Measurements from ENCODE around the gene ICA1. TPM values are rescaled to one million over a fixed set of nuclear protein-coding genes. Genes with fewer than 3 reads are reported as not detected.

ICA1 gene
- total and polyA plus RNA-seq, 2 of the 13 experiments (the other 11 are each of a cell fraction or from before 2014, with no cell fraction given): 0.29 TPM; not detected in 1

DNA sequence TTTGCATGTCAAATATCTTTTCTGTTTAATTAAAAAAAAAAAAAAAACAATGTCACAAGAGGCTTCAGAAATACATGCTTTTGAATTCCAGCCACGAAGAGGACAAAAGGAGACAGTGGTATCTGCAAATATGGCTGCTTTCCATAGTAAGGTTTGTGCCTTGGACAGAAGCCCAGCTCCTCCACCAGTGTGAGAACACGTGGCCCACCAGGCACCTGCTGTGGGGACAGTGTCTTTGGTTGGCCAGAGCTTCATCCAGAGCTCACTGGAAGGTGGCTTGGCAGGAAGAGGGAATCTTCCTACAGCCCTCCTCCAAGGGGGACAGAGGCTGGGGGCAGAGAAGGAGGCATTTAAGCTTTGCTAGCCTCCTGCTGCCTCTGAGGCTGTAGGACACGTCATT is 148.8 kb downstream of the ICA1 start:
- H3K27me3 ChIP-seq (ENCODE audit: control insufficient read depth in 1 of 2, insufficient read depth in 2 of 2, low read length in 2 of 2): peaks cover 0 to 3% of the 10 kb centered on the region in 2 experiments; a peak in 1 of 5 replicates
- in situ Hi-C loops (cut with HindIII; ENCODE audit: extremely low pct_ligation_motif_present, low pct_unique_long_range_greater_than_20kb) (no loop called here), intact Hi-C loops (cut with micrococcal nuclease; ENCODE audit: unreplicated experiment) (no loop called here)
- H3K4me2 ChIP-seq (ENCODE audit: low read depth, low read length): no peak overlapping the region
- H3K4me3 ChIP-seq (replicated peaks in 1 of 3; ENCODE audit: insufficient read depth in 1 of 3, low read depth in 2 of 3, low read length in 3 of 3): no peak overlapping the region
- H3K27ac ChIP-seq (ENCODE audit: extremely low read length, insufficient read depth, low read length): no peak overlapping the region
- H3K79me2 ChIP-seq (ENCODE audit: insufficient read depth, low read length): no peaks in the 10 kb centered on the region
- H3K9me3 ChIP-seq (ENCODE audit: low read length): no peaks in the 10 kb centered on the region
- no peak overlapping the region for H3K9ac ChIP-seq (ENCODE audit: insufficient read depth, low read depth, low read length)
- DNase-seq (ENCODE audit: low spot score) (no peak), FAIRE-seq (no peak), ATAC-seq (no peak)
- ChIA-PET POLR2A (no interaction called here), CTCF (ENCODE audit: low intra/inter-chr PET ratio, low total read pairs) (no interaction called here)
- H3K36me3 ChIP-seq (replicated peaks in 1 of 2; ENCODE audit: control insufficient read depth in 1 of 2, insufficient read depth in 2 of 2, low read length in 2 of 2): no peaks in the 10 kb centered on the region
- WGBS (ENCODE audit: low lambda C conversion rate): 11% methylated on average over 2 of the region's 3 CpGs
- no peak overlapping the region for H2AFZ ChIP-seq (ENCODE audit: low read length)
- H3K4me1 ChIP-seq (ENCODE audit: insufficient read depth, low read length): no peaks in the 10 kb centered on the region
- BruUV-seq (replicated peaks): no TSS peak
- H4K20me1 ChIP-seq (ENCODE audit: insufficient read depth, low read length): no peaks in the 10 kb centered on the region
- TF ChIP-seq, protein P1, sequence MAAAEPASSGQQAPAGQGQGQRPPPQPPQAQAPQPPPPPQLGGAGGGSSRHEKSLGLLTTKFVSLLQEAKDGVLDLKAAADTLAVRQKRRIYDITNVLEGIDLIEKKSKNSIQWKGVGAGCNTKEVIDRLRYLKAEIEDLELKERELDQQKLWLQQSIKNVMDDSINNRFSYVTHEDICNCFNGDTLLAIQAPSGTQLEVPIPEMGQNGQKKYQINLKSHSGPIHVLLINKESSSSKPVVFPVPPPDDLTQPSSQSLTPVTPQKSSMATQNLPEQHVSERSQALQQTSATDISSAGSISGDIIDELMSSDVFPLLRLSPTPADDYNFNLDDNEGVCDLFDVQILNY (CRISPR knock-in tag; conservative IDR thresholded peaks at IDR 0.05): no peak
- no peak for TF ChIP-seq NFE2L2 (IDR thresholded peaks at IDR 0.05; ENCODE audit: low read length)
- TF ChIP-seq, protein P2, sequence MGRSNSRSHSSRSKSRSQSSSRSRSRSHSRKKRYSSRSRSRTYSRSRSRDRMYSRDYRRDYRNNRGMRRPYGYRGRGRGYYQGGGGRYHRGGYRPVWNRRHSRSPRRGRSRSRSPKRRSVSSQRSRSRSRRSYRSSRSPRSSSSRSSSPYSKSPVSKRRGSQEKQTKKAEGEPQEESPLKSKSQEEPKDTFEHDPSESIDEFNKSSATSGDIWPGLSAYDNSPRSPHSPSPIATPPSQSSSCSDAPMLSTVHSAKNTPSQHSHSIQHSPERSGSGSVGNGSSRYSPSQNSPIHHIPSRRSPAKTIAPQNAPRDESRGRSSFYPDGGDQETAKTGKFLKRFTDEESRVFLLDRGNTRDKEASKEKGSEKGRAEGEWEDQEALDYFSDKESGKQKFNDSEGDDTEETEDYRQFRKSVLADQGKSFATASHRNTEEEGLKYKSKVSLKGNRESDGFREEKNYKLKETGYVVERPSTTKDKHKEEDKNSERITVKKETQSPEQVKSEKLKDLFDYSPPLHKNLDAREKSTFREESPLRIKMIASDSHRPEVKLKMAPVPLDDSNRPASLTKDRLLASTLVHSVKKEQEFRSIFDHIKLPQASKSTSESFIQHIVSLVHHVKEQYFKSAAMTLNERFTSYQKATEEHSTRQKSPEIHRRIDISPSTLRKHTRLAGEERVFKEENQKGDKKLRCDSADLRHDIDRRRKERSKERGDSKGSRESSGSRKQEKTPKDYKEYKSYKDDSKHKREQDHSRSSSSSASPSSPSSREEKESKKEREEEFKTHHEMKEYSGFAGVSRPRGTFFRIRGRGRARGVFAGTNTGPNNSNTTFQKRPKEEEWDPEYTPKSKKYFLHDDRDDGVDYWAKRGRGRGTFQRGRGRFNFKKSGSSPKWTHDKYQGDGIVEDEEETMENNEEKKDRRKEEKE (IDR thresholded peaks at IDR 0.05): no peak
- no peak for TF ChIP-seq ATAD3A (CRISPR knock-in tag; IDR thresholded peaks at IDR 0.05)
- TF ChIP-seq NFIB (CRISPR knock-in tag; IDR thresholded peaks at IDR 0.05; ENCODE audit: borderline replicate concordance): no peak
- TF ChIP-seq, protein P3, sequence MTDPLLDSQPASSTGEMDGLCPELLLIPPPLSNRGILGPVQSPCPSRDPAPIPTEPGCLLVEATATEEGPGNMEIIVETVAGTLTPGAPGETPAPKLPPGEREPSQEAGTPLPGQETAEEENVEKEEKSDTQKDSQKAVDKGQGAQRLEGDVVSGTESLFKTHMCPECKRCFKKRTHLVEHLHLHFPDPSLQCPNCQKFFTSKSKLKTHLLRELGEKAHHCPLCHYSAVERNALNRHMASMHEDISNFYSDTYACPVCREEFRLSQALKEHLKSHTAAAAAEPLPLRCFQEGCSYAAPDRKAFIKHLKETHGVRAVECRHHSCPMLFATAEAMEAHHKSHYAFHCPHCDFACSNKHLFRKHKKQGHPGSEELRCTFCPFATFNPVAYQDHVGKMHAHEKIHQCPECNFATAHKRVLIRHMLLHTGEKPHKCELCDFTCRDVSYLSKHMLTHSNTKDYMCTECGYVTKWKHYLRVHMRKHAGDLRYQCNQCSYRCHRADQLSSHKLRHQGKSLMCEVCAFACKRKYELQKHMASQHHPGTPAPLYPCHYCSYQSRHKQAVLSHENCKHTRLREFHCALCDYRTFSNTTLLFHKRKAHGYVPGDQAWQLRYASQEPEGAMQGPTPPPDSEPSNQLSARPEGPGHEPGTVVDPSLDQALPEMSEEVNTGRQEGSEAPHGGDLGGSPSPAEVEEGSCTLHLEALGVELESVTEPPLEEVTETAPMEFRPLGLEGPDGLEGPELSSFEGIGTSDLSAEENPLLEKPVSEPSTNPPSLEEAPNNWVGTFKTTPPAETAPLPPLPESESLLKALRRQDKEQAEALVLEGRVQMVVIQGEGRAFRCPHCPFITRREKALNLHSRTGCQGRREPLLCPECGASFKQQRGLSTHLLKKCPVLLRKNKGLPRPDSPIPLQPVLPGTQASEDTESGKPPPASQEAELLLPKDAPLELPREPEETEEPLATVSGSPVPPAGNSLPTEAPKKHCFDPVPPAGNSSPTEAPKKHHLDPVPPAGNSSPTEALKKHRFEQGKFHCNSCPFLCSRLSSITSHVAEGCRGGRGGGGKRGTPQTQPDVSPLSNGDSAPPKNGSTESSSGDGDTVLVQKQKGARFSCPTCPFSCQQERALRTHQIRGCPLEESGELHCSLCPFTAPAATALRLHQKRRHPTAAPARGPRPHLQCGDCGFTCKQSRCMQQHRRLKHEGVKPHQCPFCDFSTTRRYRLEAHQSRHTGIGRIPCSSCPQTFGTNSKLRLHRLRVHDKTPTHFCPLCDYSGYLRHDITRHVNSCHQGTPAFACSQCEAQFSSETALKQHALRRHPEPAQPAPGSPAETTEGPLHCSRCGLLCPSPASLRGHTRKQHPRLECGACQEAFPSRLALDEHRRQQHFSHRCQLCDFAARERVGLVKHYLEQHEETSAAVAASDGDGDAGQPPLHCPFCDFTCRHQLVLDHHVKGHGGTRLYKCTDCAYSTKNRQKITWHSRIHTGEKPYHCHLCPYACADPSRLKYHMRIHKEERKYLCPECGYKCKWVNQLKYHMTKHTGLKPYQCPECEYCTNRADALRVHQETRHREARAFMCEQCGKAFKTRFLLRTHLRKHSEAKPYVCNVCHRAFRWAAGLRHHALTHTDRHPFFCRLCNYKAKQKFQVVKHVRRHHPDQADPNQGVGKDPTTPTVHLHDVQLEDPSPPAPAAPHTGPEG (CRISPR knock-in tag; IDR thresholded peaks at IDR 0.05): no peak
- TF ChIP-seq ZNF282 (IDR thresholded peaks at IDR 0.05; ENCODE audit: partially characterized antibody): no peak
- TF ChIP-seq, protein P4, sequence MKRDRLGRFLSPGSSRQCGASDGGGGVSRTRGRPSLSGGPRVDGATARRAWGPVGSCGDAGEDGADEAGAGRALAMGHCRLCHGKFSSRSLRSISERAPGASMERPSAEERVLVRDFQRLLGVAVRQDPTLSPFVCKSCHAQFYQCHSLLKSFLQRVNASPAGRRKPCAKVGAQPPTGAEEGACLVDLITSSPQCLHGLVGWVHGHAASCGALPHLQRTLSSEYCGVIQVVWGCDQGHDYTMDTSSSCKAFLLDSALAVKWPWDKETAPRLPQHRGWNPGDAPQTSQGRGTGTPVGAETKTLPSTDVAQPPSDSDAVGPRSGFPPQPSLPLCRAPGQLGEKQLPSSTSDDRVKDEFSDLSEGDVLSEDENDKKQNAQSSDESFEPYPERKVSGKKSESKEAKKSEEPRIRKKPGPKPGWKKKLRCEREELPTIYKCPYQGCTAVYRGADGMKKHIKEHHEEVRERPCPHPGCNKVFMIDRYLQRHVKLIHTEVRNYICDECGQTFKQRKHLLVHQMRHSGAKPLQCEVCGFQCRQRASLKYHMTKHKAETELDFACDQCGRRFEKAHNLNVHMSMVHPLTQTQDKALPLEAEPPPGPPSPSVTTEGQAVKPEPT (CRISPR knock-in tag; IDR thresholded peaks at IDR 0.05; ENCODE audit: low read depth): no peak
- TF ChIP-seq FOXO1 (CRISPR knock-in tag; IDR thresholded peaks at IDR 0.05): no peak
- TF ChIP-seq, protein P5, sequence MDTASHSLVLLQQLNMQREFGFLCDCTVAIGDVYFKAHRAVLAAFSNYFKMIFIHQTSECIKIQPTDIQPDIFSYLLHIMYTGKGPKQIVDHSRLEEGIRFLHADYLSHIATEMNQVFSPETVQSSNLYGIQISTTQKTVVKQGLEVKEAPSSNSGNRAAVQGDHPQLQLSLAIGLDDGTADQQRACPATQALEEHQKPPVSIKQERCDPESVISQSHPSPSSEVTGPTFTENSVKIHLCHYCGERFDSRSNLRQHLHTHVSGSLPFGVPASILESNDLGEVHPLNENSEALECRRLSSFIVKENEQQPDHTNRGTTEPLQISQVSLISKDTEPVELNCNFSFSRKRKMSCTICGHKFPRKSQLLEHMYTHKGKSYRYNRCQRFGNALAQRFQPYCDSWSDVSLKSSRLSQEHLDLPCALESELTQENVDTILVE (CRISPR knock-in tag; IDR thresholded peaks at IDR 0.05): no peak
- TF ChIP-seq ZMYM2 (CRISPR knock-in tag; IDR thresholded peaks at IDR 0.05): no peak
